HepG2 (cell line): ENCODE measurements around the gene UBXN2A. TPM values are rescaled to one million over a fixed set of nuclear protein-coding genes. Genes with fewer than 3 reads are reported as not detected.
A peak's percentile ranks its signal among the peaks of the same experiment; 100 is the strongest.

Source experiments
- CBX5 ChIP-seq: sonication (generic); formaldehyde crosslinking; IDR thresholded peaks from 2 replicates; pipeline ENCODE4 v1.4.0; 2020; ENCODE audit warnings: missing genetic modification reagents, borderline replicate concordance
- FLYWCH1 ChIP-seq: sonication (generic); formaldehyde crosslinking; IDR thresholded peaks from 2 replicates; pipeline ENCODE4 v1.8.1; 2023; ENCODE audit warnings: mild to moderate bottlenecking, missing genetic modification reagents
- KLF15 ChIP-seq: sonication (generic); formaldehyde crosslinking; IDR thresholded peaks from 2 replicates; pipeline ENCODE4 v1.8.1; 2023; ENCODE audit warnings: borderline replicate concordance, mild to moderate bottlenecking, inconsistent platforms, missing genetic modification reagents, mixed read lengths
- MTF2 ChIP-seq: sonication (generic); formaldehyde crosslinking; IDR thresholded peaks from 2 replicates; pipeline ENCODE4 v1.5.0; 2020; ENCODE audit warnings: missing genetic modification reagents, borderline replicate concordance
- POLR2AphosphoS5 ChIP-seq: IDR thresholded peaks from 2 replicates; pipeline ENCODE4 v1.6.1; 2012; ENCODE audit warnings: low read depth, low read length
- RAD21 ChIP-seq: fragments of 450-650 bp; formaldehyde crosslinking; IDR thresholded peaks from 2 replicates; pipeline ENCODE4 v1.5.0; 2020; ENCODE audit warnings: mild to moderate bottlenecking
- SALL1 ChIP-seq: sonication (generic); formaldehyde crosslinking; IDR thresholded peaks from 2 replicates; pipeline ENCODE4 v1.8.0; 2022; ENCODE audit warnings: mild to moderate bottlenecking, missing genetic modification reagents
- TARDBP ChIP-seq: sonication (generic); formaldehyde crosslinking; IDR thresholded peaks from 2 replicates; pipeline ENCODE4 v1.8.0; 2022; ENCODE audit warnings: mild to moderate bottlenecking, missing genetic modification reagents
- ZKSCAN1 ChIP-seq: fragments of 150-350 bp; IDR thresholded peaks from 2 replicates; pipeline ENCODE4 v1.6.1; 2014; ENCODE audit warnings: low read length
- ZNF138 ChIP-seq: sonication (generic); formaldehyde crosslinking; IDR thresholded peaks from 2 replicates; pipeline ENCODE4 v1.5.0; 2020; ENCODE audit warnings: mild to moderate bottlenecking, low read depth, missing genetic modification reagents
- ZNF451 ChIP-seq: sonication (generic); formaldehyde crosslinking; IDR thresholded peaks from 2 replicates; pipeline ENCODE4 v1.5.0; 2020; ENCODE audit warnings: mild to moderate bottlenecking, missing genetic modification reagents
- ZNF782 ChIP-seq: sonication (generic); formaldehyde crosslinking; IDR thresholded peaks from 2 replicates; pipeline ENCODE4 v1.4.0; 2020; ENCODE audit warnings: missing genetic modification reagents, mild to moderate bottlenecking, borderline replicate concordance
- ZNF788 ChIP-seq: sonication (generic); formaldehyde crosslinking; IDR thresholded peaks from 2 replicates; pipeline ENCODE4 v1.5.0; 2020; ENCODE audit warnings: mild to moderate bottlenecking, missing genetic modification reagents, borderline replicate concordance
- polyA plus RNA-seq, 8 experiments: library from polyadenylated mRNA; depleted of rRNA in 3 of 8; stranded (reverse) in 7 of 8; unstranded in 1 of 8; fragments of >200 nt; fragmentation: Illumina TruSeq in 4 of 8; extraction: Trizol in 4 of 8; gene quantifications; 2 replicates each; pipeline versions ENCODE4 v1.2.1 to v1.2.3, GENCODE V29; 2011 to 2016; ENCODE audit warnings: low read depth in 4 of 8, missing spikeins in 1 of 8, mixed read lengths in 1 of 8; ENCODE audit not compliant: insufficient read depth in 1 of 8
- total RNA-seq, 5 experiments: library from RNA; depleted of rRNA; stranded (reverse); fragments of >200 nt; fragmentation: Illumina TruSeq; extraction: Trizol; gene quantifications; 2 replicates each; pipeline ENCODE4 v1.2.3, GENCODE V29; 2016; ENCODE audit warnings: low read depth in 1 of 5
- TF ChIP-seq, protein P1 (sequence below): sonication (generic); formaldehyde crosslinking; IDR thresholded peaks from 2 replicates; pipeline ENCODE4 v1.4.0; 2020; ENCODE audit warnings: missing genetic modification reagents, borderline replicate concordance
- TF ChIP-seq, protein P2 (sequence below): sonication (generic); formaldehyde crosslinking; conservative IDR thresholded peaks from 2 replicates; pipeline ENCODE4 v1.4.0; 2020; ENCODE audit warnings: missing genetic modification reagents
- TF ChIP-seq, protein P3 (sequence below): sonication (generic); formaldehyde crosslinking; IDR thresholded peaks from 2 replicates; pipeline ENCODE4 v1.5.0; 2020; ENCODE audit warnings: missing genetic modification reagents, mild to moderate bottlenecking, borderline replicate concordance
- TF ChIP-seq, protein P4 (sequence below): IDR thresholded peaks from 2 replicates; pipeline ENCODE4 v1.6.1; 2016; ENCODE audit warnings: low read depth, borderline replicate concordance
- TF ChIP-seq, protein P5 (sequence below): sonication (generic); formaldehyde crosslinking; IDR thresholded peaks from 2 replicates; pipeline ENCODE4 v1.4.0; 2020; ENCODE audit warnings: missing genetic modification reagents

The UBXN2A gene
- total and polyA plus RNA-seq, 2 of the 13 experiments (the other 11 are each of a cell fraction or from before 2014, with no cell fraction given): 8.3 to 20.9 TPM

DNA sequence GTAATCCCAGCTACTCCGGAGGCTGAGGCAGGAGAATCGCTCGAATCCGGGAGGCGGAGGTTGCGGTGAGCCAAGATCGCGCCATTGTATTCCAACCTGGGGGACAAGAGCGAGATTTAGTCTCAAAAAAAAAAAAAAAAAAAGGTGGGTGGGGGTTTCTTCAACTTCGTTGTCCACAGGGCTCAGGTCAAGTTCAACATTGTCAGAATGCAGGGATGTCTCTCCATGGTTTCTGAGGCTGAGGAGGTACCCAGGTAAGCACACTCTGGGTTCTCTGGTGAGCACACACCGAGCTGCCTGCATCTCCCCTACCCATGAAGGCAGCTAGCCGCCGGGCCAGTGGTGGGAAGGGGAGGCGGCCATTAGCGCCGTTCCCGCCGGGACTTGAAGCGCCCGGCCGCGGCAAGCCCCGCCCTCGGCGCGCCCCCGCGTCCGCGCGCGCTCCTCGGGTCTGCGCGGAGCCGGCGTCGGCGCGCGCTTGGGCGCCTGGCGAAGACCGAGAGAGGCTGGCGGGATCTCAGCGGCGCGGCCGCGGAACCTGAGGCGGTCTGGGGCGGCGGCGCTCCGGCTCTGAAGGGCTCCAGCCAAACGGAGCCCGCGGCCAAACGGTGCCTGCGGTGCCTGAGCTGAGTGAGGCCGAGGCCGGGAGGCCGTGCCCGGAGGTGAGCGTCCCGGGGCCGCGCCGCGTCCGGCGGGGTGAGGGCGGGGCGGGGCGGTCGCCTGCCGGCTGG lies at the start of gene UBXN2A (continued):
- TF ChIP-seq, protein P1, sequence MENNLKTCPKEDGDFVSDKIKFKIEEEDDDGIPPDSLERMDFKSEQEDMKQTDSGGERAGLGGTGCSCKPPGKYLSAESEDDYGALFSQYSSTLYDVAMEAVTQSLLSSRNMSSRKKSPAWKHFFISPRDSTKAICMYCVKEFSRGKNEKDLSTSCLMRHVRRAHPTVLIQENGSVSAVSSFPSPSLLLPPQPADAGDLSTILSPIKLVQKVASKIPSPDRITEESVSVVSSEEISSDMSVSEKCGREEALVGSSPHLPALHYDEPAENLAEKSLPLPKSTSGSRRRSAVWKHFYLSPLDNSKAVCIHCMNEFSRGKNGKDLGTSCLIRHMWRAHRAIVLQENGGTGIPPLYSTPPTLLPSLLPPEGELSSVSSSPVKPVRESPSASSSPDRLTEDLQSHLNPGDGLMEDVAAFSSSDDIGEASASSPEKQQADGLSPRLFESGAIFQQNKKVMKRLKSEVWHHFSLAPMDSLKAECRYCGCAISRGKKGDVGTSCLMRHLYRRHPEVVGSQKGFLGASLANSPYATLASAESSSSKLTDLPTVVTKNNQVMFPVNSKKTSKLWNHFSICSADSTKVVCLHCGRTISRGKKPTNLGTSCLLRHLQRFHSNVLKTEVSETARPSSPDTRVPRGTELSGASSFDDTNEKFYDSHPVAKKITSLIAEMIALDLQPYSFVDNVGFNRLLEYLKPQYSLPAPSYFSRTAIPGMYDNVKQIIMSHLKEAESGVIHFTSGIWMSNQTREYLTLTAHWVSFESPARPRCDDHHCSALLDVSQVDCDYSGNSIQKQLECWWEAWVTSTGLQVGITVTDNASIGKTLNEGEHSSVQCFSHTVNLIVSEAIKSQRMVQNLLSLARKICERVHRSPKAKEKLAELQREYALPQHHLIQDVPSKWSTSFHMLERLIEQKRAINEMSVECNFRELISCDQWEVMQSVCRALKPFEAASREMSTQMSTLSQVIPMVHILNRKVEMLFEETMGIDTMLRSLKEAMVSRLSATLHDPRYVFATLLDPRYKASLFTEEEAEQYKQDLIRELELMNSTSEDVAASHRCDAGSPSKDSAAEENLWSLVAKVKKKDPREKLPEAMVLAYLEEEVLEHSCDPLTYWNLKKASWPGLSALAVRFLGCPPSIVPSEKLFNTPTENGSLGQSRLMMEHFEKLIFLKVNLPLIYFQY (CRISPR knock-in tag): peak; percentile 35; the same call in 1 of the 2 replicates
- TF ChIP-seq TARDBP (CRISPR knock-in tag): 0 out of 2 replicates have a peak, but pooled peaks have one; percentile 12
- no peak; the same call in 1 of the 2 replicates for TF ChIP-seq ZNF782
- peak; percentile 58; the same call in 1 of the 2 replicates for TF ChIP-seq ZNF788
- TF ChIP-seq RAD21 (CRISPR knock-in tag): peak; percentile 76
- TF ChIP-seq SALL1 (CRISPR knock-in tag): peak; percentile 80
- TF ChIP-seq FLYWCH1 (CRISPR knock-in tag): 0 out of 2 replicates have a peak, but pooled peaks have one; percentile 38
- TF ChIP-seq CBX5: no peak
- TF ChIP-seq MTF2 (CRISPR knock-in tag): peak; percentile 48; the same call in 1 of the 2 replicates
- peak; percentile 84; the same call in 1 of the 2 replicates for TF ChIP-seq ZNF138 (CRISPR knock-in tag)
- TF ChIP-seq, protein P2, sequence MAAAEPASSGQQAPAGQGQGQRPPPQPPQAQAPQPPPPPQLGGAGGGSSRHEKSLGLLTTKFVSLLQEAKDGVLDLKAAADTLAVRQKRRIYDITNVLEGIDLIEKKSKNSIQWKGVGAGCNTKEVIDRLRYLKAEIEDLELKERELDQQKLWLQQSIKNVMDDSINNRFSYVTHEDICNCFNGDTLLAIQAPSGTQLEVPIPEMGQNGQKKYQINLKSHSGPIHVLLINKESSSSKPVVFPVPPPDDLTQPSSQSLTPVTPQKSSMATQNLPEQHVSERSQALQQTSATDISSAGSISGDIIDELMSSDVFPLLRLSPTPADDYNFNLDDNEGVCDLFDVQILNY: peak; percentile 80; the same call in 1 of the 2 replicates
- peak; percentile 34; the same call in 1 of the 2 replicates for TF ChIP-seq ZNF451
- TF ChIP-seq ZKSCAN1: no peak
- peak; percentile 86 for TF ChIP-seq POLR2AphosphoS5
- TF ChIP-seq, protein P3, sequence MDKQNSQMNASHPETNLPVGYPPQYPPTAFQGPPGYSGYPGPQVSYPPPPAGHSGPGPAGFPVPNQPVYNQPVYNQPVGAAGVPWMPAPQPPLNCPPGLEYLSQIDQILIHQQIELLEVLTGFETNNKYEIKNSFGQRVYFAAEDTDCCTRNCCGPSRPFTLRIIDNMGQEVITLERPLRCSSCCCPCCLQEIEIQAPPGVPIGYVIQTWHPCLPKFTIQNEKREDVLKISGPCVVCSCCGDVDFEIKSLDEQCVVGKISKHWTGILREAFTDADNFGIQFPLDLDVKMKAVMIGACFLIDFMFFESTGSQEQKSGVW (CRISPR knock-in tag): no peak
- 0 out of 2 replicates have a peak, but pooled peaks have one; percentile 58 for TF ChIP-seq KLF15 (CRISPR knock-in tag)
- TF ChIP-seq, protein P4, sequence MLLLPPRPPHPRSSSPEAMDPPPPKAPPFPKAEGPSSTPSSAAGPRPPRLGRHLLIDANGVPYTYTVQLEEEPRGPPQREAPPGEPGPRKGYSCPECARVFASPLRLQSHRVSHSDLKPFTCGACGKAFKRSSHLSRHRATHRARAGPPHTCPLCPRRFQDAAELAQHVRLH (CRISPR knock-in tag): no peak
- TF ChIP-seq, protein P5, sequence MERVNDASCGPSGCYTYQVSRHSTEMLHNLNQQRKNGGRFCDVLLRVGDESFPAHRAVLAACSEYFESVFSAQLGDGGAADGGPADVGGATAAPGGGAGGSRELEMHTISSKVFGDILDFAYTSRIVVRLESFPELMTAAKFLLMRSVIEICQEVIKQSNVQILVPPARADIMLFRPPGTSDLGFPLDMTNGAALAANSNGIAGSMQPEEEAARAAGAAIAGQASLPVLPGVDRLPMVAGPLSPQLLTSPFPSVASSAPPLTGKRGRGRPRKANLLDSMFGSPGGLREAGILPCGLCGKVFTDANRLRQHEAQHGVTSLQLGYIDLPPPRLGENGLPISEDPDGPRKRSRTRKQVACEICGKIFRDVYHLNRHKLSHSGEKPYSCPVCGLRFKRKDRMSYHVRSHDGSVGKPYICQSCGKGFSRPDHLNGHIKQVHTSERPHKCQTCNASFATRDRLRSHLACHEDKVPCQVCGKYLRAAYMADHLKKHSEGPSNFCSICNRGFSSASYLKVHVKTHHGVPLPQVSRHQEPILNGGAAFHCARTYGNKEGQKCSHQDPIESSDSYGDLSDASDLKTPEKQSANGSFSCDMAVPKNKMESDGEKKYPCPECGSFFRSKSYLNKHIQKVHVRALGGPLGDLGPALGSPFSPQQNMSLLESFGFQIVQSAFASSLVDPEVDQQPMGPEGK: no peak; the same call in 1 of the 2 replicates
